22Rv1 (cell line): ENCODE results near the gene FLII.

ENCODE experiments used
- CTCF ChIP-seq: fragments of 450-650 bp; IDR thresholded peaks from 2 replicates; pipeline ENCODE4 v1.5.1; 2017; ENCODE audit warnings: mild to moderate bottlenecking
- ZFX ChIP-seq: fragments of 450-650 bp; IDR thresholded peaks from 2 replicates; pipeline ENCODE4 v1.6.1; 2017; ENCODE audit warnings: antibody characterized with exemption, borderline replicate concordance

DNA sequence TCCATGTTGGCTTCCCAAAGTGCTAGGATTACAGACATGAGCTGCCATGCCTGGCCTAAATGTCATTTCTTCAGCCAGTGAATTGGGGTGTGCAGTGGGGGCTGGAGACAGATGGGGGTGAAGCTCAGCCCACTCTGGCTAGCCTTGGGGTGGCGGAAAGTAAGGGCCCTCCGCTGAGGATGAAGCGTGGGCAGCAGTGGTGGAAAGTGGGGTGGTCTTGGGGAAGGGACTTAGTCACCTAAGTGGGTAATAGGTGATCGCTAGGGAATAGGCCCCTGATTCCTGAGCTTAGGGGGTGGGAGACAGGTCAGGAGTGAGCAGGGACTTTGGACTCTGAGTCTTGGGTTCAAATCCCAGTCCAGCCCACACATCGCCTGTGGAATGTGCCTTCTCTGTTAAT lies 30.9 kb downstream of the FLII start:
- no peak for TF ChIP-seq CTCF
- TF ChIP-seq ZFX, result no peak
